ENCODE results near the gene WSCD2.

GRCh38 chr12:108156717-108157116 lies 27.6 kb downstream of the WSCD2 start:
- TF ChIP-seq CTCF (IDR thresholded peaks at IDR 0.05; ENCODE audit: low read length), result no peak
- TF ChIP-seq EZH2 (optimal IDR thresholded peaks at IDR 0.05; ENCODE audit: low read depth, low read length), result no peak
